ENCODE results near the gene ELOVL6.

GRCh38 chr4:110119880-110120279, 78.5 kb downstream of the ELOVL6 start:
- no peak for TF ChIP-seq POLR2A (IDR thresholded peaks at IDR 0.05; ENCODE audit: low read depth, low read length)
- TF ChIP-seq SMC3 (IDR thresholded peaks at IDR 0.05; ENCODE audit: low read depth, low read length) = no peak
- TF ChIP-seq CTCF (conservative IDR thresholded peaks at IDR 0.05; ENCODE audit: low read depth, low read length) = no peak
- TF ChIP-seq BHLHE40 (IDR thresholded peaks at IDR 0.05; ENCODE audit: low read depth, low read length) = no peak
- TF ChIP-seq USF2 (IDR thresholded peaks at IDR 0.05; ENCODE audit: low read depth, low read length) = no peak
- no peak for TF ChIP-seq ELK1 (IDR thresholded peaks at IDR 0.05; ENCODE audit: borderline replicate concordance, low read depth, low read length)
- no peak; the same call in 1 of the 2 replicates for TF ChIP-seq MAFK (IDR thresholded peaks at IDR 0.05; ENCODE audit: low read depth, low read length)
- TF ChIP-seq MAZ (IDR thresholded peaks at IDR 0.05; ENCODE audit: borderline replicate concordance, low read depth, low read length) = no peak
- no peak for TF ChIP-seq RFX5 (IDR thresholded peaks at IDR 0.05; ENCODE audit: low read depth, low read length)
- TF ChIP-seq RCOR1 (IDR thresholded peaks at IDR 0.05; ENCODE audit: insufficient replicate concordance, low read length) = no peak
- TF ChIP-seq RAD21 (IDR thresholded peaks at IDR 0.05; ENCODE audit: low read length) = no peak
- peak; percentile 79 for TF ChIP-seq CEBPB (IDR thresholded peaks at IDR 0.05; ENCODE audit: low read depth, low read length)
- TF ChIP-seq MXI1 (IDR thresholded peaks at IDR 0.05; ENCODE audit: borderline replicate concordance, low read depth, low read length) = peak; percentile 76; the same call in 1 of the 2 replicates
